Common myeloid progenitor, CD34-positive (primary cell): ENCODE results near the gene HESX1.
A peak's percentile ranks its signal among the peaks of the same experiment; 100 is the strongest.

Source experiments
- CTCF ChIA-PET: fragments of 350-600 bp; sonication (Branson Sonifier 250); formaldehyde crosslinking; loops from one replicate; lab custom pipeline; 2021; ENCODE audit warnings: antibody characterized with exemption; lab: Charles Lee
- POLR2A ChIA-PET: fragments of 350-600 bp; sonication (Branson Sonifier 250); formaldehyde crosslinking; loops from one replicate; lab custom pipeline; 2021; ENCODE audit warnings: antibody characterized with exemption; lab: Charles Lee
- DNase-seq, 3 donors: peaks; one replicate each; pipeline versions ENCODE4 v3.0.0 to v3.0.0-alpha.2; 2013
- H3K27ac ChIP-seq, 2 experiments: 1 replicate in 1 of 2; 2 replicates in 1 of 2; pipeline ENCODE4 v1.7.0; 2013; ENCODE audit warnings: inconsistent platforms in 2 of 2, low read length in 2 of 2, mild to moderate bottlenecking in 2 of 2, low read depth in 1 of 2, moderate library complexity in 1 of 2; ENCODE audit not compliant: severe bottlenecking in 2 of 2, insufficient read depth in 1 of 2, poor library complexity in 1 of 2
- H3K27me3 ChIP-seq, 5 experiments: replicated peaks in 2 of 5; 1 replicate in 3 of 5; 2 replicates in 2 of 5; pipeline versions ENCODE4 v1.6.1 to v1.7.0; 2013; ENCODE audit warnings: low read length in 4 of 5, mild to moderate bottlenecking in 2 of 5, moderate library complexity in 2 of 5, inconsistent platforms in 1 of 5; ENCODE audit not compliant: insufficient read depth in 5 of 5, control insufficient read depth in 4 of 5
- H3K36me3 ChIP-seq, 4 experiments: 1 replicate in 2 of 4; 2 replicates in 2 of 4; pipeline versions ENCODE4 v1.6.1 to v1.7.0; 2013; ENCODE audit warnings: low read length in 3 of 4, control low read depth in 1 of 4, mild to moderate bottlenecking in 1 of 4; ENCODE audit not compliant: control insufficient read depth in 4 of 4, insufficient read depth in 4 of 4
- H3K4me1 ChIP-seq, 4 experiments: 1 replicate in 3 of 4; 2 replicates in 1 of 4; pipeline versions ENCODE4 v1.6.1 to v1.7.1; 2013; ENCODE audit warnings: low read length in 3 of 4, mild to moderate bottlenecking in 3 of 4, control low read depth in 1 of 4, inconsistent platforms in 1 of 4, moderate library complexity in 1 of 4; ENCODE audit not compliant: control insufficient read depth in 4 of 4, insufficient read depth in 4 of 4; ENCODE audit errors: control extremely low read depth in 1 of 4
- H3K4me3 ChIP-seq, 7 experiments: 1 replicate in 4 of 7; 2 replicates in 3 of 7; pipeline versions ENCODE4 v1.5.1 to v1.7.0; 2013; ENCODE audit warnings: mild to moderate bottlenecking in 7 of 7, low read length in 6 of 7, moderate library complexity in 6 of 7, inconsistent platforms in 2 of 7, low read depth in 2 of 7, control low read depth in 1 of 7; ENCODE audit not compliant: insufficient read depth in 4 of 7, control insufficient read depth in 1 of 7; ENCODE audit errors: extremely low read depth in 1 of 7
- H3K9me3 ChIP-seq, 5 experiments: 1 replicate in 4 of 5; 2 replicates in 1 of 5; pipeline versions ENCODE4 v1.6.1 to v1.7.1; 2013; ENCODE audit warnings: low read length in 4 of 5, mild to moderate bottlenecking in 2 of 5, inconsistent platforms in 1 of 5, low read depth in 1 of 5, moderate library complexity in 1 of 5; ENCODE audit not compliant: control insufficient read depth in 4 of 5, insufficient read depth in 2 of 5; ENCODE audit errors: control extremely low read depth in 1 of 5
- WGBS: methylation state at CpG from one replicate; pipeline ENCODE4 v1.1.5; 2013; ENCODE audit not compliant: insufficient coverage; 5-methylcytosine and 5-hydroxymethylcytosine counted together

Gene HESX1

GRCh38 chr3:57169108-57169507 lies 30.7 kb downstream of the HESX1 start:
- peaks cover 7 to 34% (median 24%) of the 10 kb centered on the region in 4 experiments for H3K4me1 ChIP-seq
- H3K4me3 ChIP-seq = no peak overlapping the region
- ChIA-PET CTCF (interaction anchor here (0.8 to 2.3 kb wide), 14 partner anchors 9 to 387 kb away, joined by 3 to 15 read pairs (median 4); partner anchors contain the start of gene PDE12), POLR2A (no interaction called here)
- no peak for DNase-seq
- 60% methylated on average over 1 of the region's 3 CpGs for WGBS
- H3K27ac ChIP-seq = no peak overlapping the region
- H3K9me3 ChIP-seq = no peaks in the 10 kb centered on the region
- peaks cover 7 to 54% (median 30%) of the 10 kb centered on the region in 5 experiments for H3K27me3 ChIP-seq
- H3K36me3 ChIP-seq = no peaks in the 10 kb centered on the region

- ChIA-PET POLR2A (no interaction called here), CTCF (interaction anchor here (0.8 to 2.4 kb wide), 4 partner anchors 11 to 32 kb away, joined by 3 to 9 read pairs (median 5); no protein-coding TSS in a partner anchor)
Measured at GRCh38 chr3:57168151-57168550, 31.6 kb downstream of the HESX1 start.

GRCh38 chr3:57166660-57167059 lies 33.1 kb downstream of the HESX1 start:
- peaks cover 17 to 78% (median 48%) of the 10 kb centered on the region in 5 experiments for H3K27me3 ChIP-seq
- ChIA-PET POLR2A (interaction anchor here (0.5 kb wide), 1 partner anchor 456 kb away, joined by 3 read pairs; no protein-coding TSS in a partner anchor), CTCF (interaction anchor here (1.7 to 2.4 kb wide), 3 partner anchors 10 to 18 kb away, joined by 4 to 9 read pairs (median 5); no protein-coding TSS in a partner anchor)
- WGBS = 45% methylated on average over 1 of the region's 2 CpGs
- H3K4me1 ChIP-seq = peaks cover 2 to 29% (median 21%) of the 10 kb centered on the region in 4 experiments
- H3K36me3 ChIP-seq = no peaks in the 10 kb centered on the region
- no peak overlapping the region for H3K4me3 ChIP-seq
- no peak overlapping the region for H3K27ac ChIP-seq
- no peak for DNase-seq
- H3K9me3 ChIP-seq = no peaks in the 10 kb centered on the region

More at GRCh38 chr3:57168151-57168550, 31.6 kb downstream of the HESX1 start:
- no peaks in the 10 kb centered on the region for H3K36me3 ChIP-seq
- no peak overlapping the region for H3K4me3 ChIP-seq
- H3K9me3 ChIP-seq = no peaks in the 10 kb centered on the region
- DNase-seq = no peak
- 69% methylated on average over 2 of the region's 2 CpGs for WGBS
- peaks cover 11 to 63% (median 35%) of the 10 kb centered on the region in 5 experiments for H3K27me3 ChIP-seq
- H3K4me1 ChIP-seq = peaks cover 2 to 29% (median 21%) of the 10 kb centered on the region in 4 experiments
- H3K27ac ChIP-seq = no peak overlapping the region

GRCh38 chr3:57165641-57166040 lies 34.1 kb downstream of the HESX1 start:
- POLR2A ChIA-PET = no interaction called here
- Histone ChIP-seq H3K27ac (no peak overlapping the region), H3K4me3 (peak overlapping the region in 2 of 7 experiments; percentile 73 to 78), H3K4me1 (peaks cover 2 to 29% (median 21%) of the 10 kb centered on the region in 4 experiments), H3K27me3 (peaks cover 24 to 88% (median 56%) of the 10 kb centered on the region in 5 experiments), H3K36me3 (no peaks in the 10 kb centered on the region), H3K9me3 (no peaks in the 10 kb centered on the region)
- WGBS = 0% methylated on average over 1 of the region's 4 CpGs
- DNase-seq = peak in 1 of 3 donors; percentile 18
- CTCF ChIA-PET = interaction anchor here (0.8 to 1.7 kb wide), 2 partner anchors 9 to 26 kb away, joined by 3 to 4 read pairs; no protein-coding TSS in a partner anchor

GRCh38 chr3:57164657-57165573 lies 34.9 kb downstream of the HESX1 start, which contains the start of gene IL17RD:
Gene IL17RD, minus strand, starts transcription at chr3:57165353. Its CDS starts 67 bp downstream, at chr3:57165286.
- Histone ChIP-seq H3K4me3 (peak within 1 kb of the TSS; percentile 50 to 78 (median 67)), H3K4me1 (peaks cover 0 to 21% (median 17%) of the 10 kb centered on the region in 4 experiments), H3K27me3 (peaks cover 24 to 95% (median 62%) of the 10 kb centered on the region in 5 experiments), H3K9me3 (no peaks in the 10 kb centered on the region), H3K36me3 (no peaks in the 10 kb centered on the region), H3K27ac (no peak within 1 kb of the TSS)
- POLR2A ChIA-PET = interaction anchor here (0.6 kb wide), 2 partner anchors 12 to 710 kb away, joined by 3 to 6 read pairs; no protein-coding TSS in a partner anchor
- CTCF ChIA-PET = interaction anchor here (1.4 kb wide), 1 partner anchor 23 kb away, joined by 4 read pairs; no protein-coding TSS in a partner anchor
- under 1% methylated on average over 81 of the region's 98 CpGs for WGBS
- DNase-seq = peak; percentile 67 to 71 (median 71)

- CTCF ChIA-PET = interaction anchor here (1.4 kb wide), 1 partner anchor 23 kb away, joined by 4 read pairs; no protein-coding TSS in a partner anchor
- DNase-seq = peak; percentile 15 to 55 (median 42)
- Histone ChIP-seq H3K4me3 (peak overlapping the region in 6 of 7 experiments; percentile 50 to 78 (median 68)), H3K27me3 (peaks cover 24 to 95% (median 58%) of the 10 kb centered on the region in 5 experiments), H3K36me3 (no peaks in the 10 kb centered on the region), H3K9me3 (no peaks in the 10 kb centered on the region), H3K4me1 (peaks cover 0 to 24% (median 19%) of the 10 kb centered on the region in 4 experiments), H3K27ac (no peak overlapping the region)
- WGBS = under 1% methylated on average over 21 of the region's 30 CpGs
- POLR2A ChIA-PET = interaction anchor here (0.6 kb wide), 2 partner anchors 13 to 711 kb away, joined by 3 to 6 read pairs; no protein-coding TSS in a partner anchor
Measured at GRCh38 chr3:57164217-57164656, 35.5 kb downstream of the HESX1 start.
